ENCODE measurements around the gene LANCL2. TPM values are rescaled to one million over a fixed set of nuclear protein-coding genes. Genes with fewer than 3 reads are reported as not detected.

Gene LANCL2
- polyA plus RNA-seq, 2 donors = 6.8 to 11.7 TPM

DNA sequence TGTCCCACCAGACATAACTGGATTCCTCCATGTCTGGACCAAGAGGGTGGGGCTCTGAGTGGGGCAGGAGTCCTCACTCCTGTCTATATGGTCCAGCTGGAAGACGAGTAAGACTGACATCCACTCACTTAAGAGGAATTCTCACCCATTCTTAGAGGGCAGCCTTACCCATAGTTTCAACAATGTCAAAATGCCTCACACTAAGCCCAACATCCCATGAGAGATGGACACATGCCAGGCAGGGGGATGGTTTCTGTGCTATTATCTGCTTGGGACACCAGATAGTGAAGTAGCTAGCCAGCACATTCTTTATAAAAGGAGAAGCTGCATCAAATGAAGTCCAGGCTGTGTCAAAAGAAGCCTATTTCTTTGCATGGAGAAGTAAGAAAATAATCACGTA lies 4.7 kb upstream of the LANCL2 start:
- H3K27me3 ChIP-seq (ENCODE audit: control insufficient read depth in 1 of 2, insufficient read depth in 2 of 2, low read length in 2 of 2) = no peaks in the 10 kb centered on the region
- 73 to 79% methylated on average over 2 of the region's 2 CpGs for WGBS, 2 donors
- no peak overlapping the region for H3K27ac ChIP-seq (ENCODE audit: low read depth in 2 of 2, low read length in 1 of 2)
- no peaks in the 10 kb centered on the region for H3K36me3 ChIP-seq (ENCODE audit: control insufficient read depth in 2 of 2, insufficient read depth in 2 of 2, low read length in 1 of 2)
- no peak overlapping the region for H3K4me3 ChIP-seq (ENCODE audit: low read depth in 1 of 2, low read length in 2 of 2)
- H3K9me3 ChIP-seq (ENCODE audit: control insufficient read depth in 2 of 2, insufficient read depth in 1 of 2, low read depth in 1 of 2, low read length in 1 of 2) = no peaks in the 10 kb centered on the region
- H3K4me1 ChIP-seq (ENCODE audit: control insufficient read depth in 2 of 2, insufficient read depth in 2 of 2, low read length in 1 of 2) = peaks cover 0 to 2% of the 10 kb centered on the region in 2 donors

DNA sequence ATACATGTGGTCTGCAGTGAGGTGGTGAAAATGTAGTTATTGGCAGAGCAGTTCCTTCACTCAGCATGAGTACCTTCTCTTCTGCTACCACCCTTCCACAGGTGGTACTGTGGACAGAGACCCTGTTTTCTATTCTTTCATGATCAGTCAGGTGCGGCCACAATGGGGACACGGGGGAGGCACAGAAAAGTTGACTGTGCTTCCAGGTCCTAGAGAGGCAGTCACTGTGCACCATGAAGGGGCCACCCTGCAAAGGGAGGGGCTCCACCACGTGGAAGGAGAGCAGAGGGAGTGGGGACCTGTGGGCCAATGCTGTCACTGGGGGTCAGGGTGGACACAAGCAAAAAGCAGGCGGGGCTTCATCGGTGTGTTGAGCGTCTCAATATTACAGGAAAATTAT lies 3.6 kb upstream of the LANCL2 start:
- WGBS, 2 donors = 72 to 76% methylated on average over 6 of the region's 6 CpGs
- H3K27me3 ChIP-seq (ENCODE audit: control insufficient read depth in 1 of 2, insufficient read depth in 2 of 2, low read length in 2 of 2) = no peaks in the 10 kb centered on the region
- H3K27ac ChIP-seq (ENCODE audit: low read depth in 2 of 2, low read length in 1 of 2) = no peak overlapping the region
- no peaks in the 10 kb centered on the region for H3K36me3 ChIP-seq (ENCODE audit: control insufficient read depth in 2 of 2, insufficient read depth in 2 of 2, low read length in 1 of 2)
- no peaks in the 10 kb centered on the region for H3K9me3 ChIP-seq (ENCODE audit: control insufficient read depth in 2 of 2, insufficient read depth in 1 of 2, low read depth in 1 of 2, low read length in 1 of 2)
- no peak overlapping the region for H3K4me3 ChIP-seq (ENCODE audit: low read depth in 1 of 2, low read length in 2 of 2)
- H3K4me1 ChIP-seq (ENCODE audit: control insufficient read depth in 2 of 2, insufficient read depth in 2 of 2, low read length in 1 of 2) = peaks cover 0 to 2% of the 10 kb centered on the region in 2 donors

DNA sequence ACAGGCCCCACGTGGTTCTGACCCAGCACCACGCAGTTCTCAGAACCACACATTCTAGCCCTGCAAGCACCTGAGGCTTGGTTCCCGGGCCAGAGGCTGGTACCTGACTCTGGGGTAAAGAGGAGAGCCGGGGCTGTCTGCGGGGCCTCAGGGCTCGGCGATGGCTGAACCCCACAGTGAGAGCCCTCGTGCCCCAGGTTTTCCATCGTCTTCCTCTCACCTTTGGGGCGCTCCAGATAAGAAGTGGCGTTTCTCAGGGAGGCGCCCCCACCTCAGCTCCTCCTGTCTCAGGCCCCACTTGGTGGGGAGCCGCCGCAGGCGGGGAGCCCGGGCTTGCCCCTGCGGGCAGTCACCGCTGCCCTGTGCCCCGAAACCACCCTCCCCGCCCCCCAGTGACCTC lies 2.2 kb upstream of the LANCL2 start:
- 85 to 91% methylated on average over 20 of the region's 20 CpGs for WGBS, 2 donors
- Histone ChIP-seq H3K27ac (ENCODE audit: low read depth in 2 of 2, low read length in 1 of 2) (no peak overlapping the region), H3K9me3 (ENCODE audit: control insufficient read depth in 2 of 2, insufficient read depth in 1 of 2, low read depth in 1 of 2, low read length in 1 of 2) (no peaks in the 10 kb centered on the region), H3K36me3 (ENCODE audit: control insufficient read depth in 2 of 2, insufficient read depth in 2 of 2, low read length in 1 of 2) (no peaks in the 10 kb centered on the region), H3K27me3 (ENCODE audit: control insufficient read depth in 1 of 2, insufficient read depth in 2 of 2, low read length in 2 of 2) (no peaks in the 10 kb centered on the region), H3K4me3 (ENCODE audit: low read depth in 1 of 2, low read length in 2 of 2) (no peak overlapping the region), H3K4me1 (ENCODE audit: control insufficient read depth in 2 of 2, insufficient read depth in 2 of 2, low read length in 1 of 2) (peaks cover 0 to 5% of the 10 kb centered on the region in 2 donors)

DNA sequence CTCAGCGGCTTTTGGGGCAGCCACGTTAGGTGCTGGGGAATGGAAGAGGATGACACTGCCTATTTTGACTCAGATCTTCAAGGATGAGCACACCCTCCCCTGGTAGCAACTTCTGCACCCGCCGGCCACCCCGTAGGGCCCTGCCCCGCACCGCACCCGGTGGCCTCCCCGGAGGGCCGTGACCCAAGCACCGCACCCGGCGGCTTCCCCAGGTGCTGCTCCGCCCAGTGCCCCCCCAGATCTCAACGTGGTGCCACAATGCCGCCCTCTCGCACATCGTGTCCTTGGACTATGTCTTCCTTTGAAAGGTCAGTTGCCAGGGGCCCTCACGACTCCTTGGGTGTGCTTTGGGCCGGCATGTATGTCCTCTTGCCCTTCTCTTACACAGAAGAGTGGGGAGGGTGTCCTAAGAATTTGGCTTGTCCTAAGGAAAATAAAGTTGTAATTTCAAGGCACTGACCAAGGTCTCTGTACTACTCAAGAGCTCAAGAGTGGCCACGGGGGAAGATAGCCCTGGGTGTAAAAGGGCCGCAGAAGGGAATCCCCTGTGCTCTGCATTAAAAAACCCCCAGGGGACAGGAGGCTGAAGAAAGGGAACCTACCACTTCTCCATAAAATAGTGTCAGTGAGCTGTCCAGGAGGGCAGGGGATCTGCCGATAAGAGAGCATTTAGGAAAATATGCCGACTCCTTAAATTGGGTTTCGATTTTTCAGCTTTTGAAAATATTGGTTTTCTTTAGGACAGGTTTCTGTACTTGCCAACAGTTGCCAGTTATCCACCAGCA lies 1.6 kb upstream of the LANCL2 start:
- Histone ChIP-seq H3K9me3 (ENCODE audit: control insufficient read depth in 2 of 2, insufficient read depth in 1 of 2, low read depth in 1 of 2, low read length in 1 of 2) (no peaks in the 10 kb centered on the region), H3K36me3 (ENCODE audit: control insufficient read depth in 2 of 2, insufficient read depth in 2 of 2, low read length in 1 of 2) (no peaks in the 10 kb centered on the region), H3K4me3 (ENCODE audit: low read depth in 1 of 2, low read length in 2 of 2) (no peak overlapping the region), H3K27me3 (ENCODE audit: control insufficient read depth in 1 of 2, insufficient read depth in 2 of 2, low read length in 2 of 2) (no peaks in the 10 kb centered on the region), H3K27ac (ENCODE audit: low read depth in 2 of 2, low read length in 1 of 2) (no peak overlapping the region), H3K4me1 (ENCODE audit: control insufficient read depth in 2 of 2, insufficient read depth in 2 of 2, low read length in 1 of 2) (peaks cover 0 to 5% of the 10 kb centered on the region in 2 donors)
- 91% methylated on average over 25 of the region's 25 CpGs for WGBS, 2 donors

DNA sequence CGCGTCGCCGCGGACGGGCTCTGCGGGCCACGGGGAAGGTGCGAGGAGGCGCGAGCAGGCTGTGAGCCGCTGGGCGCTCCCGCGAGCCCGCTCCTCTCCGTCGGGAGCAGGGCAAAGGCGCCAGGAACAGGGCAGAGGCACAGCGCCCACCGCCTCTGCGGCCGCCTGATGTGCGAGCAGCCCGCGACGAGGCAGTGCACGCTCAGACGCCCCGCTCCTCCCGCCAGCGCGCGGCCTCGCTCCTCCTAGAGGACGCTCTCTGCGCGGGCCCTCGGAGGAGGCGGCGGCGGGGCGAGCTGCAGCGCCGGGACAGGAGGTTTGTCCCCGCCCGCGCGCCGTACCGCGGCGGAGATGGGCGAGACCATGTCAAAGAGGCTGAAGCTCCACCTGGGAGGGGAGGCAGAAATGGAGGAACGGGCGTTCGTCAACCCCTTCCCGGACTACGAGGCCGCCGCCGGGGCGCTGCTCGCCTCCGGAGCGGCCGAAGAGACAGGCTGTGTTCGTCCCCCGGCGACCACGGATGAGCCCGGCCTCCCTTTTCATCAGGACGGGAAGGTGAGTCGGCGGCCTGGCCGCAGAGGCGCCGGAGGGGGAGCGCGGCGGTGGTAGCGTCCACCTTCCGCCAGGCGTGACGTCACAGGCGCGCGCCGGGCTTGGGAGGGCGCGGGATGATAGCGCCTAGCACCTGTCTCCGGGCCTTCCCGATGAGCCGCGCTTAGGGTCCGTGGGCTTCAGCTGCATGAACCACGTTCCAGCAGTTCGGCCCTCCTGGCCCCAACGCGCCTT lies 731 bp downstream of the LANCL2 start:
- WGBS, 2 donors = 0% methylated on average over 89 to 101 of the region's 101 CpGs

DNA sequence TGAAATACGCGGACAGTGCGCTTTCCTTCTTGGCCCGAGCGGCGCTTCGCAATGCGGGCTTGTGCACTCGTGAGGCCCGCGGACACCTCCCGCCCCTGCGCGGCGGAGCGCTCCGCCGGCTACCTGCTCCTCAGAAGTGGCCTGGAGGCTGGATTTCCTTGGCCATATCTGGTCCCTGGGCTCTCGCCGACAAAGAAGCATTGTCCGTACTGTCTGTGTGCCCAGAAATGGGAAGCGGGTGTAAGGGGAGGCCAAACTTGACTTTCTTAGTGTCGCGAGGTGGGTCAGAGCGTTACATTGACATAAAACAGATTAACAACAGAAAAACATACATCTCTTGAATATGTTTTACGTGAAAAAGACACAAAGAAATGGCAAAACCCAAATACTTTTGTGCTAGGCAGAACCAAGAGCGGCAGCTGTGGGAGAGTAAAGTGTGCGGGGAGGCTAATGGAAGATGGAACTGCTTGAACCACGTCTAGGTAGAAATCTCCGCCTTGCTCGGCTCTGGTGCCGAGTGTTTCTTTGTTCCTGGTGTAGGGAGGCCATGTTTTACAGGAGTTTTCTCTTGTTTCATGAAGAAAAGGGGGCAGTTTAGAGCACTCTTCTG lies 1.4 kb downstream of the LANCL2 start:
- peak overlapping the region; percentile 92 to 93 for H3K4me3 ChIP-seq (ENCODE audit: low read depth in 1 of 2, low read length in 2 of 2)
- peaks cover 0 to 5% of the 10 kb centered on the region in 2 donors for H3K4me1 ChIP-seq (ENCODE audit: control insufficient read depth in 2 of 2, insufficient read depth in 2 of 2, low read length in 1 of 2)
- no peaks in the 10 kb centered on the region for H3K9me3 ChIP-seq (ENCODE audit: control insufficient read depth in 2 of 2, insufficient read depth in 1 of 2, low read depth in 1 of 2, low read length in 1 of 2)
- 0 to 1% methylated on average over 31 to 32 of the region's 32 CpGs for WGBS, 2 donors
- no peaks in the 10 kb centered on the region for H3K36me3 ChIP-seq (ENCODE audit: control insufficient read depth in 2 of 2, insufficient read depth in 2 of 2, low read length in 1 of 2)
- no peaks in the 10 kb centered on the region for H3K27me3 ChIP-seq (ENCODE audit: control insufficient read depth in 1 of 2, insufficient read depth in 2 of 2, low read length in 2 of 2)
- H3K27ac ChIP-seq (ENCODE audit: low read depth in 2 of 2, low read length in 1 of 2) = peak overlapping the region; percentile 93 to 98

More for the DNA sequence above, 731 bp downstream of the LANCL2 start:
- H3K27me3 ChIP-seq (ENCODE audit: control insufficient read depth in 1 of 2, insufficient read depth in 2 of 2, low read length in 2 of 2) = no peaks in the 10 kb centered on the region
- H3K27ac ChIP-seq (ENCODE audit: low read depth in 2 of 2, low read length in 1 of 2) = peak overlapping the region; percentile 93 to 98
- no peaks in the 10 kb centered on the region for H3K36me3 ChIP-seq (ENCODE audit: control insufficient read depth in 2 of 2, insufficient read depth in 2 of 2, low read length in 1 of 2)
- H3K9me3 ChIP-seq (ENCODE audit: control insufficient read depth in 2 of 2, insufficient read depth in 1 of 2, low read depth in 1 of 2, low read length in 1 of 2) = no peaks in the 10 kb centered on the region
- peak overlapping the region; percentile 92 to 93 for H3K4me3 ChIP-seq (ENCODE audit: low read depth in 1 of 2, low read length in 2 of 2)
- H3K4me1 ChIP-seq (ENCODE audit: control insufficient read depth in 2 of 2, insufficient read depth in 2 of 2, low read length in 1 of 2) = peaks cover 0 to 5% of the 10 kb centered on the region in 2 donors

DNA sequence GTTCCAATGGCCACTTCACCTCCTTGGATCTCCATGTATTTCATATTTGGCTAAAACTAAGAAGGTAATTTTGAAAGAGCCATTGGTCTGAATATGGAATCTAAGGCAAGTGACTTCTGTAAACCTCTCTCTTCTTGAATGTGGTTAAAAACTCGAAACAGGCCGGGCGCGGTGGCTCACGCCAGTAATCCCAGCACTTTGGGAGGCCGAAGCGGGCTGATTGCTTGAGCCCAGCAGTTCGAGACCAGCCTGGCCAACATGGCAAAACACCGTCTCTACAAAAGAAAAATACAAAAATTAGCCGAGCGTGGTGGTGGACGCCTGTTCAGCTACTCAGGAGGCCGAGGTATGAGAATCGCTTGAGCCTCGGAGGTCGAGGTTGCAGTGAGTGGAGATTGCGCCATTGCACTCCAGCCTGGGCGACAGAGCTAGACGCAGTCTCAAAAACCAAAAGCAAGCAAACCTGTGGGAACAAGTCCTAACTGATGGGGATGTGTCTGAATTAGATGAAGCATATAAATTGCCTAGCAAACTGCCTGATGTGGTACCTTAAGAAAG lies 2.2 kb downstream of the LANCL2 start:
- H3K9me3 ChIP-seq (ENCODE audit: control insufficient read depth in 2 of 2, insufficient read depth in 1 of 2, low read depth in 1 of 2, low read length in 1 of 2) = no peaks in the 10 kb centered on the region
- H3K36me3 ChIP-seq (ENCODE audit: control insufficient read depth in 2 of 2, insufficient read depth in 2 of 2, low read length in 1 of 2) = no peaks in the 10 kb centered on the region
- peak overlapping the region; percentile 92 to 93 for H3K4me3 ChIP-seq (ENCODE audit: low read depth in 1 of 2, low read length in 2 of 2)
- peaks cover 0 to 5% of the 10 kb centered on the region in 2 donors for H3K4me1 ChIP-seq (ENCODE audit: control insufficient read depth in 2 of 2, insufficient read depth in 2 of 2, low read length in 1 of 2)
- no peaks in the 10 kb centered on the region for H3K27me3 ChIP-seq (ENCODE audit: control insufficient read depth in 1 of 2, insufficient read depth in 2 of 2, low read length in 2 of 2)
- 88 to 94% methylated on average over 19 of the region's 19 CpGs for WGBS, 2 donors
- H3K27ac ChIP-seq (ENCODE audit: low read depth in 2 of 2, low read length in 1 of 2) = no peak overlapping the region

DNA sequence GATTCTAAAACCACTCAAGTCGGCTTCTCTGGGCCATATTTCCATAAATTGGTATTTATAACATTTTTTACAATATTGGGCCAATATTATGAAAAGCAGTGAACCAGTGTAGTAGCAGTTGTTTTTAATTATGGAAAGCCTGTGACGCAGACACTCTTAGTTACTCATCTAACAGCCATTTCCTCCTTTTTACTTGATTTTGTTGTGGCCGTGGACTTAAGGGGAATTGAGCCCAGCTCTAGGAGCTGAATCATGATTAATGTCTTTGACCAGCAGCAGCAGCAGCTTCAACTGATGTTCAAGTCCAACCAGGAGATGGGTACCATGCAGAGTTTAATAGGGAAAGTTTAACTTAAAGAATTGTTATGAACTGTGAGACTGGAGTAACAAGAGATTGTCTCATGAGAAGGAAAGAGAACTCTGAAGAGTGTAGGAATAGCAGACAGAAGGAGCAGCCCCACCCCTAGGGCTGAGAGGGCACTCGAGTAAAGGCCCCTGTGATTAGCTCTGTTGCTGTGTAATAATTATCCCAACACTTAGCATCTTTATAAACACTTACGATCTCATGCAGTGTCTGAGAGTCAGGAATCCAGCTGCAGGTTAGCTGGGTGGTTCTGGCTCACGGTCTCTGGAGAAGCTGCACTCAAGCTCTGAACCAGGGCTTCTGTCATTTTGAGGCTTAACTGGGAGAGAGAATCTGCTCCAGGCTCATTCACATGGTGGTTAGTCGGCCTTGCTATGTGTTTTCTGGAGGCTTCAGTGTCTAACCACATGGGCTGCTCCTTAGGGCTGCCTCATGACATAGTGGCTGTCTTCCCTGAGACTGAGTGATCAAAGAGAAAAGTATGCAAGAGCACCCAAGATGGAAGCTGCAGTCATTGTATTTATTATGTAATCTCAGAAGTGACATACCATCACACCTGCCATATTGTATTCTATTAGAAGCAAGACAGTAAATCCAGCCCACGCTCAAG lies 4.6 kb downstream of the LANCL2 start:
- H3K4me1 ChIP-seq (ENCODE audit: control insufficient read depth in 2 of 2, insufficient read depth in 2 of 2, low read length in 1 of 2) = peaks cover 0 to 4% of the 10 kb centered on the region in 2 donors
- WGBS, 2 donors = 85 to 91% methylated on average over 8 of the region's 8 CpGs
- no peak overlapping the region for H3K27ac ChIP-seq (ENCODE audit: low read depth in 2 of 2, low read length in 1 of 2)
- no peak overlapping the region for H3K4me3 ChIP-seq (ENCODE audit: low read depth in 1 of 2, low read length in 2 of 2)
- H3K9me3 ChIP-seq (ENCODE audit: control insufficient read depth in 2 of 2, insufficient read depth in 1 of 2, low read depth in 1 of 2, low read length in 1 of 2) = no peaks in the 10 kb centered on the region
- H3K27me3 ChIP-seq (ENCODE audit: control insufficient read depth in 1 of 2, insufficient read depth in 2 of 2, low read length in 2 of 2) = no peaks in the 10 kb centered on the region
- no peaks in the 10 kb centered on the region for H3K36me3 ChIP-seq (ENCODE audit: control insufficient read depth in 2 of 2, insufficient read depth in 2 of 2, low read length in 1 of 2)
